H9 (cell line): ENCODE results near the gene PER2. TPM values are rescaled to one million over a fixed set of nuclear protein-coding genes. Genes with fewer than 3 reads are reported as not detected.

Source experiments
- DNase-seq: peaks from one replicate; pipeline ENCODE4 v3.0.0-alpha.2; 2017
- H2AFZ ChIP-seq: one replicate; pipeline ENCODE4 v1.6.1; 2013; ENCODE audit warnings: mild to moderate bottlenecking, low read length, control low read depth, moderate library complexity
- H2AK5ac ChIP-seq: 2 replicates; pipeline ENCODE4 v1.6.1; 2013; ENCODE audit warnings: low read length, control low read depth, mixed read lengths; ENCODE audit not compliant: insufficient read length
- H2BK120ac ChIP-seq: one replicate; pipeline ENCODE4 v1.6.1; 2013; ENCODE audit warnings: low read depth, mild to moderate bottlenecking, low read length, control low read depth, inconsistent platforms; ENCODE audit not compliant: poor library complexity, severe bottlenecking
- H2BK12ac ChIP-seq: 2 replicates; pipeline ENCODE4 v1.6.1; 2013; ENCODE audit warnings: low read length, control low read depth, mixed read lengths, low read depth; ENCODE audit not compliant: insufficient read length
- H2BK15ac ChIP-seq: 2 replicates; pipeline ENCODE4 v1.6.1; 2013; ENCODE audit warnings: low read depth, low read length, control low read depth
- H2BK20ac ChIP-seq: one replicate; pipeline ENCODE4 v1.6.1; 2013; ENCODE audit warnings: low read depth, mild to moderate bottlenecking, low read length, control low read depth, inconsistent platforms; ENCODE audit not compliant: poor library complexity, severe bottlenecking
- H2BK5ac ChIP-seq: 2 replicates; pipeline ENCODE4 v1.6.1; 2013; ENCODE audit warnings: low read length, control low read depth, mixed read lengths; ENCODE audit not compliant: insufficient read length
- H3K14ac ChIP-seq: 2 replicates; pipeline ENCODE4 v1.6.1; 2013; ENCODE audit warnings: low read length, control low read depth; ENCODE audit not compliant: insufficient read depth
- H3K18ac ChIP-seq: 2 replicates; pipeline ENCODE4 v1.6.1; 2013; ENCODE audit warnings: low read depth, mild to moderate bottlenecking, mixed read lengths, low read length, control low read depth; ENCODE audit not compliant: insufficient read length
- H3K23ac ChIP-seq: 2 replicates; pipeline ENCODE4 v1.6.1; 2013; ENCODE audit warnings: low read length, control low read depth, mixed read lengths, low read depth; ENCODE audit not compliant: insufficient read length
- H3K23me2 ChIP-seq: 2 replicates; pipeline ENCODE4 v1.6.1; 2013; ENCODE audit warnings: low read depth, mild to moderate bottlenecking, mixed read lengths, low read length, control low read depth; ENCODE audit not compliant: insufficient read length, poor library complexity, severe bottlenecking
- H3K27ac ChIP-seq: 2 replicates; pipeline ENCODE4 v1.5.1; 2013; ENCODE audit warnings: low read length, control low read depth, mixed read lengths, low read depth; ENCODE audit not compliant: insufficient read length
- H3K27me3 ChIP-seq: 2 replicates; pipeline ENCODE4 v1.6.1; 2013; ENCODE audit warnings: low read length, control low read depth, inconsistent platforms; ENCODE audit not compliant: insufficient read depth
- H3K4ac ChIP-seq: 2 replicates; pipeline ENCODE4 v1.6.1; 2013; ENCODE audit warnings: low read depth, mild to moderate bottlenecking, control low read depth, inconsistent platforms, low read length, moderate library complexity
- H3K4me1 ChIP-seq: 2 replicates; pipeline ENCODE4 v1.6.1; 2013; ENCODE audit warnings: low read length, control low read depth, inconsistent platforms; ENCODE audit not compliant: insufficient read depth
- H3K4me2 ChIP-seq: 2 replicates; pipeline ENCODE4 v1.6.1; 2013; ENCODE audit warnings: low read length, control low read depth, mixed read lengths; ENCODE audit not compliant: insufficient read length, insufficient read depth
- H3K56ac ChIP-seq: 2 replicates; pipeline ENCODE4 v1.6.1; 2013; ENCODE audit warnings: low read depth, mild to moderate bottlenecking, mixed read lengths, low read length, control low read depth; ENCODE audit not compliant: insufficient read length
- H3K79me1 ChIP-seq: 2 replicates; pipeline ENCODE4 v1.6.1; 2013; ENCODE audit warnings: low read depth, mild to moderate bottlenecking, moderate library complexity, low read length, control low read depth, inconsistent platforms; ENCODE audit not compliant: insufficient read depth, poor library complexity, severe bottlenecking
- H3K79me2 ChIP-seq: 2 replicates; pipeline ENCODE4 v1.6.1; 2013; ENCODE audit warnings: low read length, control low read depth, inconsistent platforms; ENCODE audit not compliant: insufficient read depth
- H3K9ac ChIP-seq: 2 replicates; pipeline ENCODE4 v1.6.1; 2013; ENCODE audit warnings: low read length, control low read depth, mixed read lengths; ENCODE audit not compliant: insufficient read length; ENCODE audit errors: extremely low read depth
- H3K9me3 ChIP-seq: one replicate; pipeline ENCODE4 v1.6.1; 2013; ENCODE audit warnings: low read depth, low read length, inconsistent platforms; ENCODE audit not compliant: control insufficient read depth
- H3T11ph ChIP-seq: one replicate; pipeline ENCODE4 v1.6.1; 2013; ENCODE audit warnings: mild to moderate bottlenecking, low read length, control low read depth, inconsistent platforms
- H4K20me1 ChIP-seq: one replicate; pipeline ENCODE4 v1.6.1; 2013; ENCODE audit not compliant: control insufficient read depth, insufficient read length, insufficient read depth
- H4K5ac ChIP-seq: 2 replicates; pipeline ENCODE4 v1.6.1; 2013; ENCODE audit warnings: low read depth, mild to moderate bottlenecking, mixed read lengths, low read length, control low read depth; ENCODE audit not compliant: insufficient read length
- H4K8ac ChIP-seq: replicated peaks from 2 replicates; pipeline ENCODE4 v1.6.1; 2013; ENCODE audit warnings: low read length, control low read depth, mixed read lengths, low read depth; ENCODE audit not compliant: insufficient read length
- H4K91ac ChIP-seq: 2 replicates; pipeline ENCODE4 v1.6.1; 2013; ENCODE audit warnings: low read depth, mild to moderate bottlenecking, moderate library complexity, mixed read lengths, low read length, control low read depth; ENCODE audit not compliant: insufficient read length
- H3K27ac Mint-ChIP-seq, 3 experiments: 2 replicates in 2 of 3; 3 replicates in 1 of 3; pipeline ENCODE4 v1.8.0; 2020 to 2021; ENCODE audit warnings: mixed read lengths in 3 of 3, mild to moderate bottlenecking in 1 of 3, moderate library complexity in 1 of 3
- H3K27me3 Mint-ChIP-seq: 2 replicates; pipeline ENCODE4 v1.8.0; 2021; ENCODE audit warnings: low read depth, mild to moderate bottlenecking, moderate library complexity, mixed read lengths
- H3K36me3 Mint-ChIP-seq, 3 experiments: 2 replicates in 2 of 3; 3 replicates in 1 of 3; pipeline ENCODE4 v1.8.0; 2020 to 2021; ENCODE audit warnings: low read depth in 3 of 3, mixed read lengths in 3 of 3; ENCODE audit not compliant: insufficient read depth in 1 of 3
- H3K4me1 Mint-ChIP-seq, 2 experiments: 2 replicates each; pipeline ENCODE4 v1.8.0; 2020; ENCODE audit warnings: mixed read lengths in 2 of 2
- H3K4me3 Mint-ChIP-seq, 2 experiments: 2 replicates in 1 of 2; 3 replicates in 1 of 2; pipeline ENCODE4 v1.8.0; 2020 to 2021; ENCODE audit warnings: mild to moderate bottlenecking in 2 of 2, mixed read lengths in 2 of 2, moderate library complexity in 1 of 2
- H3K9me3 Mint-ChIP-seq, 2 experiments: 2 replicates in 1 of 2; 3 replicates in 1 of 2; pipeline ENCODE4 v1.8.0; 2020; ENCODE audit warnings: mild to moderate bottlenecking in 2 of 2, mixed read lengths in 2 of 2, moderate library complexity in 1 of 2
- WGBS: extraction: QIAGEN DNeasy Blood & Tissue Kit; methylation state at CpG from one replicate; pipeline ENCODE4 v1.1.7; 2013; ENCODE audit warnings: missing lambda C conversion rate, low lambda C conversion rate, mixed read lengths; ENCODE audit not compliant: insufficient read length; ENCODE audit errors: extremely low coverage; 5-methylcytosine and 5-hydroxymethylcytosine counted together
- total RNA-seq: library from RNA; stranded (reverse); gene quantifications from 2 replicates; pipeline ENCODE4 v1.2.1, GENCODE V29; 2021
- TF ChIP-seq, protein P1 (sequence below): fragments of 200-600 bp; sonication (generic); conservative IDR thresholded peaks from 3 replicates; pipeline ENCODE4 v1.8.0; 2021; ENCODE audit warnings: antibody characterized with exemption, mild to moderate bottlenecking

Gene PER2
- total RNA-seq, 1 experiment from 2014 or later, result 12.9 TPM

DNA sequence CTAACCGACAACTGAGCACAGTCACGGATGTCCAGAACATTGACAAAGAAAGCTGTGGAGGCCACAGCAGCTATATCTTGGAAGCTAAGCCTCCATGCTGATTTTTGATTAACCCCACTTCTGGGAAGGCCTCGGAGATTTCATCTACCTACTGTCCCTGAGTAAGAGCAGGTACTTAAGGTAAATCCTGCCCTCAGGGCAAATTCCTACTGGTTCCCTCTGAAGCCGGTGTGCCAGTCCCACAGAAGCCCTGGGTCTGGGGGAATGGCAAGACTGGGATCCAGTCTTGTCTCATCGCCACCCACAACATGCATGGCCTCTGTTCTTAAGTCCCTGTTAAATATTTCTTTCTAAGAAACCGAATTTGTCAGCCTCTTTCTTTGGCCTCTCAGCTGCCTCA, 18.7 kb downstream of the PER2 start:
- Histone ChIP-seq H3K18ac (no peak overlapping the region), H3K9me3 (no peaks in the 10 kb centered on the region), H2AFZ (no peak overlapping the region), H3T11ph (no peak overlapping the region), H3K4ac (no peak overlapping the region), H4K5ac (no peak overlapping the region), H3K79me1 (no peaks in the 10 kb centered on the region), H3K27me3 (no peaks in the 10 kb centered on the region), H4K91ac (no peak overlapping the region), H2BK20ac (no peak overlapping the region), H3K23me2 (no peaks in the 10 kb centered on the region), H3K14ac (no peak overlapping the region), H4K8ac (no peak overlapping the region), H2BK5ac (no peak overlapping the region), H2AK5ac (no peak overlapping the region), H3K23ac (no peak overlapping the region), H3K4me2 (no peak overlapping the region), H4K20me1 (no peaks in the 10 kb centered on the region), H3K4me1 (no peaks in the 10 kb centered on the region), H3K79me2 (no peaks in the 10 kb centered on the region), H2BK15ac (no peak overlapping the region), H2BK12ac (no peak overlapping the region), H3K27ac (no peak overlapping the region), H3K9ac (no peak overlapping the region), H2BK120ac (no peak overlapping the region), H3K56ac (no peak overlapping the region)
- H3K27ac Mint-ChIP-seq, result no peak overlapping the region
- peaks cover 1 to 29% (median 17%) of the 10 kb centered on the region in 3 experiments; a peak in 6 of 7 replicates for H3K36me3 Mint-ChIP-seq
- no peaks in the 10 kb centered on the region for H3K4me1 Mint-ChIP-seq
- H3K27me3 Mint-ChIP-seq, result no peaks in the 10 kb centered on the region
- WGBS, result no CpG with 5 or more reads among the region's 6 CpGs
- H3K9me3 Mint-ChIP-seq, result no peaks in the 10 kb centered on the region
- DNase-seq, result no peak
- TF ChIP-seq, protein P1, sequence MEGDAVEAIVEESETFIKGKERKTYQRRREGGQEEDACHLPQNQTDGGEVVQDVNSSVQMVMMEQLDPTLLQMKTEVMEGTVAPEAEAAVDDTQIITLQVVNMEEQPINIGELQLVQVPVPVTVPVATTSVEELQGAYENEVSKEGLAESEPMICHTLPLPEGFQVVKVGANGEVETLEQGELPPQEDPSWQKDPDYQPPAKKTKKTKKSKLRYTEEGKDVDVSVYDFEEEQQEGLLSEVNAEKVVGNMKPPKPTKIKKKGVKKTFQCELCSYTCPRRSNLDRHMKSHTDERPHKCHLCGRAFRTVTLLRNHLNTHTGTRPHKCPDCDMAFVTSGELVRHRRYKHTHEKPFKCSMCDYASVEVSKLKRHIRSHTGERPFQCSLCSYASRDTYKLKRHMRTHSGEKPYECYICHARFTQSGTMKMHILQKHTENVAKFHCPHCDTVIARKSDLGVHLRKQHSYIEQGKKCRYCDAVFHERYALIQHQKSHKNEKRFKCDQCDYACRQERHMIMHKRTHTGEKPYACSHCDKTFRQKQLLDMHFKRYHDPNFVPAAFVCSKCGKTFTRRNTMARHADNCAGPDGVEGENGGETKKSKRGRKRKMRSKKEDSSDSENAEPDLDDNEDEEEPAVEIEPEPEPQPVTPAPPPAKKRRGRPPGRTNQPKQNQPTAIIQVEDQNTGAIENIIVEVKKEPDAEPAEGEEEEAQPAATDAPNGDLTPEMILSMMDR, result no peak
- no peak overlapping the region for H3K4me3 Mint-ChIP-seq
